EL (cell line): ENCODE measurements around the gene HCK.
A peak's percentile ranks its signal among the peaks of the same experiment; 100 is the strongest.
"Not testable (repeated sequence)": the region's sequence is repeated elsewhere in the genome, so short reads cannot be mapped to it uniquely, and the experiment has no call there.

Experiments used
- DNase-seq: peaks from one replicate; pipeline ENCODE4 v3.0.0-alpha.2; 2016

The HCK gene

GRCh38 chr20:32031007-32031958, 20.8 kb upstream of the HCK start:
- peak; percentile 90 for DNase-seq

- DNase-seq: no peak
Observed at GRCh38 chr20:32033316-32033715, 18.7 kb upstream of the HCK start.

GRCh38 chr20:32033721-32034120, 18.3 kb upstream of the HCK start:
- DNase-seq: not testable (repeated sequence)

- peak; percentile 28 for DNase-seq
Observed at GRCh38 chr20:32034581-32035425, 17.2 kb upstream of the HCK start.

GRCh38 chr20:32035426-32035779, 16.6 kb upstream of the HCK start:
- no peak for DNase-seq

GRCh38 chr20:32036252-32036651, 15.8 kb upstream of the HCK start:
- DNase-seq: no peak

GRCh38 chr20:32036716-32037485, 15.1 kb upstream of the HCK start:
- DNase-seq: no peak

GRCh38 chr20:32037929-32038328, 14.1 kb upstream of the HCK start:
- DNase-seq: peak; percentile 29

GRCh38 chr20:32040142-32040953, 11.7 kb upstream of the HCK start:
- DNase-seq: no peak

- no peak for DNase-seq
Observed at GRCh38 chr20:32045999-32046398, 6.0 kb upstream of the HCK start.

- DNase-seq: no peak
Observed at GRCh38 chr20:32050324-32050841, 1.7 kb upstream of the HCK start.

- DNase-seq: no peak
Observed at GRCh38 chr20:32050851-32051556, 1.0 kb upstream of the HCK start.

GRCh38 chr20:32051720-32052089, 337 bp upstream of the HCK start:
- no peak for DNase-seq

GRCh38 chr20:32052778-32053362, 828 bp downstream of the HCK start:
- no peak for DNase-seq

GRCh38 chr20:32053648-32054047, 1.6 kb downstream of the HCK start:
- DNase-seq: no peak

GRCh38 chr20:32056708-32057483, 4.9 kb downstream of the HCK start:
- no peak for DNase-seq

- no peak for DNase-seq
Observed at GRCh38 chr20:32057656-32058184, 5.7 kb downstream of the HCK start.

GRCh38 chr20:32059189-32059588, 7.1 kb downstream of the HCK start:
- no peak for DNase-seq

- no peak for DNase-seq
Observed at GRCh38 chr20:32062776-32063170, 10.7 kb downstream of the HCK start.

- no peak for DNase-seq
Observed at GRCh38 chr20:32063695-32064094, 11.7 kb downstream of the HCK start.
